H9 (cell line): Measurements from ENCODE around the gene MAP2. TPM values are rescaled to one million over a fixed set of nuclear protein-coding genes. Genes with fewer than 3 reads are reported as not detected.

Experiments
- DNase-seq: peaks from one replicate; pipeline ENCODE4 v3.0.0-alpha.2; 2017
- H2AFZ ChIP-seq: one replicate; pipeline ENCODE4 v1.6.1; 2013; ENCODE audit warnings: mild to moderate bottlenecking, low read length, control low read depth, moderate library complexity
- H2AK5ac ChIP-seq: 2 replicates; pipeline ENCODE4 v1.6.1; 2013; ENCODE audit warnings: low read length, control low read depth, mixed read lengths; ENCODE audit not compliant: insufficient read length
- H2BK120ac ChIP-seq: one replicate; pipeline ENCODE4 v1.6.1; 2013; ENCODE audit warnings: low read depth, mild to moderate bottlenecking, low read length, control low read depth, inconsistent platforms; ENCODE audit not compliant: poor library complexity, severe bottlenecking
- H2BK12ac ChIP-seq: 2 replicates; pipeline ENCODE4 v1.6.1; 2013; ENCODE audit warnings: low read length, control low read depth, mixed read lengths, low read depth; ENCODE audit not compliant: insufficient read length
- H2BK15ac ChIP-seq: 2 replicates; pipeline ENCODE4 v1.6.1; 2013; ENCODE audit warnings: low read depth, low read length, control low read depth
- H2BK20ac ChIP-seq: one replicate; pipeline ENCODE4 v1.6.1; 2013; ENCODE audit warnings: low read depth, mild to moderate bottlenecking, low read length, control low read depth, inconsistent platforms; ENCODE audit not compliant: poor library complexity, severe bottlenecking
- H2BK5ac ChIP-seq: 2 replicates; pipeline ENCODE4 v1.6.1; 2013; ENCODE audit warnings: low read length, control low read depth, mixed read lengths; ENCODE audit not compliant: insufficient read length
- H3K14ac ChIP-seq: 2 replicates; pipeline ENCODE4 v1.6.1; 2013; ENCODE audit warnings: low read length, control low read depth; ENCODE audit not compliant: insufficient read depth
- H3K18ac ChIP-seq: 2 replicates; pipeline ENCODE4 v1.6.1; 2013; ENCODE audit warnings: low read depth, mild to moderate bottlenecking, mixed read lengths, low read length, control low read depth; ENCODE audit not compliant: insufficient read length
- H3K23ac ChIP-seq: 2 replicates; pipeline ENCODE4 v1.6.1; 2013; ENCODE audit warnings: low read length, control low read depth, mixed read lengths, low read depth; ENCODE audit not compliant: insufficient read length
- H3K23me2 ChIP-seq: 2 replicates; pipeline ENCODE4 v1.6.1; 2013; ENCODE audit warnings: low read depth, mild to moderate bottlenecking, mixed read lengths, low read length, control low read depth; ENCODE audit not compliant: insufficient read length, poor library complexity, severe bottlenecking
- H3K27ac ChIP-seq: 2 replicates; pipeline ENCODE4 v1.5.1; 2013; ENCODE audit warnings: low read length, control low read depth, mixed read lengths, low read depth; ENCODE audit not compliant: insufficient read length
- H3K27me3 ChIP-seq: 2 replicates; pipeline ENCODE4 v1.6.1; 2013; ENCODE audit warnings: low read length, control low read depth, inconsistent platforms; ENCODE audit not compliant: insufficient read depth
- H3K4ac ChIP-seq: 2 replicates; pipeline ENCODE4 v1.6.1; 2013; ENCODE audit warnings: low read depth, mild to moderate bottlenecking, control low read depth, inconsistent platforms, low read length, moderate library complexity
- H3K4me1 ChIP-seq: 2 replicates; pipeline ENCODE4 v1.6.1; 2013; ENCODE audit warnings: low read length, control low read depth, inconsistent platforms; ENCODE audit not compliant: insufficient read depth
- H3K4me2 ChIP-seq: 2 replicates; pipeline ENCODE4 v1.6.1; 2013; ENCODE audit warnings: low read length, control low read depth, mixed read lengths; ENCODE audit not compliant: insufficient read length, insufficient read depth
- H3K56ac ChIP-seq: 2 replicates; pipeline ENCODE4 v1.6.1; 2013; ENCODE audit warnings: low read depth, mild to moderate bottlenecking, mixed read lengths, low read length, control low read depth; ENCODE audit not compliant: insufficient read length
- H3K79me1 ChIP-seq: 2 replicates; pipeline ENCODE4 v1.6.1; 2013; ENCODE audit warnings: low read depth, mild to moderate bottlenecking, moderate library complexity, low read length, control low read depth, inconsistent platforms; ENCODE audit not compliant: insufficient read depth, poor library complexity, severe bottlenecking
- H3K79me2 ChIP-seq: 2 replicates; pipeline ENCODE4 v1.6.1; 2013; ENCODE audit warnings: low read length, control low read depth, inconsistent platforms; ENCODE audit not compliant: insufficient read depth
- H3K9ac ChIP-seq: 2 replicates; pipeline ENCODE4 v1.6.1; 2013; ENCODE audit warnings: low read length, control low read depth, mixed read lengths; ENCODE audit not compliant: insufficient read length; ENCODE audit errors: extremely low read depth
- H3K9me3 ChIP-seq: one replicate; pipeline ENCODE4 v1.6.1; 2013; ENCODE audit warnings: low read depth, low read length, inconsistent platforms; ENCODE audit not compliant: control insufficient read depth
- H3T11ph ChIP-seq: one replicate; pipeline ENCODE4 v1.6.1; 2013; ENCODE audit warnings: mild to moderate bottlenecking, low read length, control low read depth, inconsistent platforms
- H4K20me1 ChIP-seq: one replicate; pipeline ENCODE4 v1.6.1; 2013; ENCODE audit not compliant: control insufficient read depth, insufficient read length, insufficient read depth
- H4K5ac ChIP-seq: 2 replicates; pipeline ENCODE4 v1.6.1; 2013; ENCODE audit warnings: low read depth, mild to moderate bottlenecking, mixed read lengths, low read length, control low read depth; ENCODE audit not compliant: insufficient read length
- H4K8ac ChIP-seq: replicated peaks from 2 replicates; pipeline ENCODE4 v1.6.1; 2013; ENCODE audit warnings: low read length, control low read depth, mixed read lengths, low read depth; ENCODE audit not compliant: insufficient read length
- H4K91ac ChIP-seq: 2 replicates; pipeline ENCODE4 v1.6.1; 2013; ENCODE audit warnings: low read depth, mild to moderate bottlenecking, moderate library complexity, mixed read lengths, low read length, control low read depth; ENCODE audit not compliant: insufficient read length
- H3K27ac Mint-ChIP-seq, 3 experiments: 2 replicates in 2 of 3; 3 replicates in 1 of 3; pipeline ENCODE4 v1.8.0; 2020 to 2021; ENCODE audit warnings: mixed read lengths in 3 of 3, mild to moderate bottlenecking in 1 of 3, moderate library complexity in 1 of 3
- H3K27me3 Mint-ChIP-seq: 2 replicates; pipeline ENCODE4 v1.8.0; 2021; ENCODE audit warnings: low read depth, mild to moderate bottlenecking, moderate library complexity, mixed read lengths
- H3K36me3 Mint-ChIP-seq, 3 experiments: 2 replicates in 2 of 3; 3 replicates in 1 of 3; pipeline ENCODE4 v1.8.0; 2020 to 2021; ENCODE audit warnings: low read depth in 3 of 3, mixed read lengths in 3 of 3; ENCODE audit not compliant: insufficient read depth in 1 of 3
- H3K4me1 Mint-ChIP-seq, 2 experiments: 2 replicates each; pipeline ENCODE4 v1.8.0; 2020; ENCODE audit warnings: mixed read lengths in 2 of 2
- H3K4me3 Mint-ChIP-seq, 2 experiments: 2 replicates in 1 of 2; 3 replicates in 1 of 2; pipeline ENCODE4 v1.8.0; 2020 to 2021; ENCODE audit warnings: mild to moderate bottlenecking in 2 of 2, mixed read lengths in 2 of 2, moderate library complexity in 1 of 2
- H3K9me3 Mint-ChIP-seq, 2 experiments: 2 replicates in 1 of 2; 3 replicates in 1 of 2; pipeline ENCODE4 v1.8.0; 2020; ENCODE audit warnings: mild to moderate bottlenecking in 2 of 2, mixed read lengths in 2 of 2, moderate library complexity in 1 of 2
- CTCF ChIP-seq: fragments of 200-600 bp; sonication (generic); conservative IDR thresholded peaks from 3 replicates; pipeline ENCODE4 v1.8.0; 2021; ENCODE audit warnings: antibody characterized with exemption, mild to moderate bottlenecking
- total RNA-seq: library from RNA; stranded (reverse); gene quantifications from 2 replicates; pipeline ENCODE4 v1.2.1, GENCODE V29; 2021

MAP2 gene
- total RNA-seq, 1 experiment from 2014 or later, result 0.87 TPM

GRCh38 chr2:209757163-209757562 is 333.3 kb downstream of the MAP2 start:
- Histone ChIP-seq H4K20me1 (no peaks in the 10 kb centered on the region), H3K9me3 (no peaks in the 10 kb centered on the region), H2AFZ (no peak overlapping the region), H4K8ac (no peak overlapping the region), H3K14ac (no peak overlapping the region), H2BK12ac (no peak overlapping the region), H2BK120ac (no peak overlapping the region), H3K79me1 (no peaks in the 10 kb centered on the region), H3K4ac (no peak overlapping the region), H3K56ac (no peak overlapping the region), H3K4me1 (no peaks in the 10 kb centered on the region), H3K27me3 (peaks cover 67% of the 10 kb centered on the region), H2BK15ac (no peak overlapping the region), H2AK5ac (no peak overlapping the region), H2BK5ac (no peak overlapping the region), H4K5ac (no peak overlapping the region), H3K79me2 (no peaks in the 10 kb centered on the region), H3K18ac (no peak overlapping the region), H4K91ac (no peak overlapping the region), H3T11ph (no peak overlapping the region), H3K9ac (no peak overlapping the region), H3K23me2 (no peaks in the 10 kb centered on the region), H3K27ac (no peak overlapping the region), H2BK20ac (no peak overlapping the region), H3K4me2 (no peak overlapping the region), H3K23ac (no peak overlapping the region)
- DNase-seq, result no peak
- Mint-ChIP-seq H3K4me1 (peaks cover 12 to 22% of the 10 kb centered on the region in 2 experiments), H3K27ac (no peak overlapping the region; a peak in 1 of 7 replicates), H3K36me3 (no peaks in the 10 kb centered on the region; a peak in 3 of 7 replicates), H3K9me3 (peaks cover 10 to 31% of the 10 kb centered on the region in 2 experiments), H3K4me3 (no peak overlapping the region), H3K27me3 (peaks cover 100% of the 10 kb centered on the region)
- TF ChIP-seq CTCF, result no peak
